ENCODE results near the gene KLK12. TPM values are rescaled to one million over a fixed set of nuclear protein-coding genes. Genes with fewer than 3 reads are reported as not detected.
A peak's percentile ranks its signal among the peaks of the same experiment; 100 is the strongest.

The KLK12 gene
- total and polyA plus RNA-seq, 9 of the 15 experiments (the other 6 are each of a cell fraction or from before 2014, with no cell fraction given), result not detected

GRCh38 chr19:51006406-51006805 is 28.4 kb downstream of the KLK12 start (continued):
- TF ChIP-seq SIX5 (IDR thresholded peaks at IDR 0.05; ENCODE audit: borderline replicate concordance in 1 of 2, insufficient read depth in 1 of 2, low read depth in 1 of 2, low read length in 2 of 2) (no peak), HINFP (tag; conservative IDR thresholded peaks at IDR 0.05; ENCODE audit: low read depth) (no peak)

GRCh38 chr19:51005248-51005647 is 29.6 kb downstream of the KLK12 start:
- no TSS peak for BruUV-seq (replicated peaks)
- H3K9me3 ChIP-seq (replicated peaks; ENCODE audit: control insufficient read depth, insufficient read depth, low read depth, low read length), result no peaks in the 10 kb centered on the region
- no peak overlapping the region for H3K4me2 ChIP-seq (ENCODE audit: insufficient read depth, low read length)
- H3K4me1 ChIP-seq (replicated peaks in 1 of 2; ENCODE audit: control insufficient read depth in 2 of 2, insufficient read depth in 2 of 2, low read length in 2 of 2), result peaks cover 19 to 31% of the 10 kb centered on the region in 2 experiments; a peak in 4 of 5 replicates
- peak; percentile 56; the same call in 1 of the 2 replicates for TF ChIP-seq HDAC2 (IDR thresholded peaks at IDR 0.05)
- TF ChIP-seq KDM1A (IDR thresholded peaks at IDR 0.05), result peak; percentile 82 to 88
- TF ChIP-seq CTBP1 (IDR thresholded peaks at IDR 0.05; ENCODE audit: borderline replicate concordance), result peak; percentile 76
- TF ChIP-seq ZNF143 (CRISPR knock-in tag; IDR thresholded peaks at IDR 0.05), result peak; percentile 63
- no peak for TF ChIP-seq SMARCB1 (IDR thresholded peaks at IDR 0.05; ENCODE audit: insufficient read length, low read depth)
- TF ChIP-seq MCM2 (IDR thresholded peaks at IDR 0.05; ENCODE audit: low read depth), result no peak
- TF ChIP-seq ILF3 (IDR thresholded peaks at IDR 0.05; ENCODE audit: borderline replicate concordance), result no peak
- TF ChIP-seq BRD4 (IDR thresholded peaks at IDR 0.05), result no peak
- no peak for TF ChIP-seq ZBTB2 (IDR thresholded peaks at IDR 0.05)
- no peak for TF ChIP-seq CHCHD3 (CRISPR knock-in tag; IDR thresholded peaks at IDR 0.05)
- TF ChIP-seq HDGF (IDR thresholded peaks at IDR 0.05), result no peak
- no peak for TF ChIP-seq ZBTB9 (CRISPR knock-in tag; IDR thresholded peaks at IDR 0.05)
- peak in 1 of 2 experiments; percentile 84; a peak in 2 of 4 replicates for TF ChIP-seq RCOR1 (IDR thresholded peaks at IDR 0.05; ENCODE audit: borderline replicate concordance in 1 of 2, low read depth in 2 of 2, low read length in 2 of 2)
- no peaks in the 10 kb centered on the region for H3K79me2 ChIP-seq (ENCODE audit: control insufficient read depth, insufficient read depth, low read length)
- no peaks in the 10 kb centered on the region for H4K20me1 ChIP-seq (replicated peaks; ENCODE audit: control insufficient read depth, insufficient read depth, low read length)
- H3K36me3 ChIP-seq (ENCODE audit: control insufficient read depth, insufficient read depth, low read length), result no peaks in the 10 kb centered on the region
- WGBS (ENCODE audit: insufficient coverage, low coverage, missing lambda C conversion rate), result 0% methylated on average over 1 of the region's 1 CpG
- no peak overlapping the region for H2AFZ ChIP-seq (ENCODE audit: low read depth, low read length)
- intact Hi-C loops (cut with micrococcal nuclease) (no loop called here), in situ Hi-C loops (cut with MboI) (no loop called here)
- H3K9me1 ChIP-seq (ENCODE audit: control insufficient read depth, insufficient read depth, low read length), result no peaks in the 10 kb centered on the region
- peaks cover 0 to 21% of the 10 kb centered on the region in 2 experiments; a peak in 2 of 5 replicates for H3K27me3 ChIP-seq (ENCODE audit: control insufficient read depth in 2 of 2, insufficient read depth in 2 of 2, low read length in 2 of 2)
- H3K9ac ChIP-seq (ENCODE audit: insufficient read depth in 1 of 2, low read depth in 2 of 2, low read length in 2 of 2), result no peak overlapping the region
- CTCF ChIA-PET (ENCODE audit: low intra/inter-chr PET ratio), result no interaction called here
- POLR2A ChIA-PET, result no interaction called here
- ATAC-seq, result no peak
- no peak for DNase-seq (ENCODE audit: extremely low read depth in 1 of 4, low spot score in 3 of 4)
- H3K27ac ChIP-seq (ENCODE audit: extremely low read depth, low read depth, low read length), result no peak overlapping the region
- no peak overlapping the region for H3K4me3 ChIP-seq
- no peak for FAIRE-seq

Measured in K562 (cell line).